Caki2 (cell line): ENCODE results near the gene ADCY7. TPM values are rescaled to one million over a fixed set of nuclear protein-coding genes. Genes with fewer than 3 reads are reported as not detected.

Source experiments
- DNase-seq: peaks from one replicate; pipeline ENCODE4 v3.0.0-alpha.2; 2015; ENCODE audit warnings: low read depth
- in situ Hi-C: cut with HindIII; loops from 2 replicates; pipeline ENCODE4 v1.10.0; 2016; ENCODE audit warnings: low sequenced_read_pairs, low pct_unique_long_range_greater_than_20kb, mixed read lengths
- total RNA-seq: library from RNA; depleted of rRNA; stranded (reverse); fragments of >200 nt; shearing (Covaris generic); gene quantifications from 2 replicates; pipeline ENCODE4 v1.2.3, GENCODE V29; 2014; ENCODE audit warnings: low replicate concordance

Gene ADCY7
- total RNA-seq, 1 experiment from 2014 or later: 30.2 TPM

- in situ Hi-C loops: no loop called here
Measured at GRCh38 chr16:50289950-50290764, 23.8 kb downstream of the ADCY7 start.

GRCh38 chr16:50290856-50291255 is 24.5 kb downstream of the ADCY7 start:
- in situ Hi-C loops: no loop called here
- DNase-seq: no peak

More at GRCh38 chr16:50289950-50290764, 23.8 kb downstream of the ADCY7 start:
- no peak for DNase-seq

GRCh38 chr16:50291719-50292565 is 25.6 kb downstream of the ADCY7 start:
- in situ Hi-C loops: no loop called here
- no peak for DNase-seq

- in situ Hi-C loops: no loop called here
- no peak for DNase-seq
Measured at GRCh38 chr16:50292566-50292948, 26.2 kb downstream of the ADCY7 start.

GRCh38 chr16:50293041-50293783 is 26.9 kb downstream of the ADCY7 start:
- in situ Hi-C loops: no loop called here
- no peak for DNase-seq

- in situ Hi-C loops: no loop called here
- no peak for DNase-seq
Measured at GRCh38 chr16:50293994-50294855, 27.9 kb downstream of the ADCY7 start.

GRCh38 chr16:50294955-50295354 is 28.6 kb downstream of the ADCY7 start:
- no peak for DNase-seq
- in situ Hi-C loops: no loop called here

- no peak for DNase-seq
- in situ Hi-C loops: no loop called here
Measured at GRCh38 chr16:50295541-50296132, 29.3 kb downstream of the ADCY7 start.

GRCh38 chr16:50296807-50297206 is 30.5 kb downstream of the ADCY7 start:
- in situ Hi-C loops: no loop called here
- no peak for DNase-seq

GRCh38 chr16:50297301-50298074 is 31.1 kb downstream of the ADCY7 start:
- in situ Hi-C loops: no loop called here

GRCh38 chr16:50298075-50298460 is 31.7 kb downstream of the ADCY7 start:
- in situ Hi-C loops: no loop called here
- DNase-seq: no peak

More at GRCh38 chr16:50297301-50298074, 31.1 kb downstream of the ADCY7 start:
- no peak for DNase-seq

GRCh38 chr16:50298591-50299507 is 32.5 kb downstream of the ADCY7 start:
- in situ Hi-C loops: no loop called here
- no peak for DNase-seq

- in situ Hi-C loops: no loop called here
Measured at GRCh38 chr16:50299508-50300105, 33.3 kb downstream of the ADCY7 start.

GRCh38 chr16:50300942-50301625 is 34.7 kb downstream of the ADCY7 start:
- in situ Hi-C loops: no loop called here
- no peak for DNase-seq

More at GRCh38 chr16:50299508-50300105, 33.3 kb downstream of the ADCY7 start:
- no peak for DNase-seq
